ENCODE results near the gene PKD1.
"Not testable (repeated sequence)": the region's sequence is repeated elsewhere in the genome, so short reads cannot be mapped to it uniquely, and the experiment has no call there.

Gene PKD1

DNA sequence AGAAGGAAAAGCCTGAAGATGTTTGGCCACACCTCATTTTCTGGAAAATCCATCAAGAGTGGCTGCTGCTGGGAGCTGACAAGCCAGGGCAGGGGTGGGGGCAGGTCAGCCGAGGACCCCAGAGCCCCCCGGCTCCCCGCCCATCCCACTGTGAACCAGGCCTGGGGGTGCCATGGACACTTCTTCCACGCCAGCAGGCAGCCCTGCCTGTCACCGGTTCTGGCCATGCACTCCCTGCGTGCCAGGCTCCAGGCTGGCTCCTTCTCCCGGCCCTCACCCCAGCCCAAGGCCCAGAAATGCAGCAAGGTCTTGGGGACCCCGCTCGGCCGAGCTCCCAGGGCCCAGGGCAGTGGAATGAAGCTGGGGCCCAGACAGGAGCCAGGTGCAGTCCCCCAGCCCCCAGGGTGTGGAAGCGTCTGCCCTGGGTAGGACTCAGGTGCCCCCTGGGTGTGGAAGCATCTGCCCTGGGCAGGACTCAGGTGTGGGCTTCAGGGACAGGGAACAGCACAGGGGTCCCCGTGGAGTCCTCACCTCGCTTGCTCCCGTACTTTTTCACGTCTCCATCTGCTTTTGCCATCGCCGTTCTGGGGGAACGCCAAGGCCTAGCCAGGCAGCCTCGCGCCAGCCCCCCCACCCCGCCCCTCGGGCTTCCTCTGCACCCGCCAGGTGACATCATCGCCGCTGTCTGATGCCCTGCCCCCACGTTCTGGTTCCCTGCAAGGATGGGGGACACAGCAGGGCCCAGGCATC lies 12.6 kb downstream of the PKD1 start:
- not testable (repeated sequence) for DNase-seq

DNA sequence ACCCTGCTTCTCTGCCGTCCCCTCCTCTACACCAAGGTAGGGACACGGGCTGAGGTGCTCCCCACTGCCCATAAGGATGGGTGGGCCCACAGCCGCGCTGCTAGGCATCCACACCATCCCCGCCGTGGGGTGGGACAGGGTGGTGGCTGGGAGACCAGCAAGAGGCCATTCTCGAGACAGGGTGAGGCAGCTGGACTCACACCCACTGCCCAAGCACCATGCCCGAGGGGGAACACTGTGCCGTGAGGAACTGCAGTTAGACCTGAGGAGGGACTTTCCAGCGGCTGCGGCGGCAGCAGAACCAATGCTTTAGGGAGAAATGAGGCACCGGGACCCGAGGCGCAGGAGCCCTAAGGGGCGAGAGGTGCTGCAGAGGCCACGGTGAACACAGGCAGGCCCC lies 13.3 kb downstream of the PKD1 start:
- no peak for DNase-seq

DNA sequence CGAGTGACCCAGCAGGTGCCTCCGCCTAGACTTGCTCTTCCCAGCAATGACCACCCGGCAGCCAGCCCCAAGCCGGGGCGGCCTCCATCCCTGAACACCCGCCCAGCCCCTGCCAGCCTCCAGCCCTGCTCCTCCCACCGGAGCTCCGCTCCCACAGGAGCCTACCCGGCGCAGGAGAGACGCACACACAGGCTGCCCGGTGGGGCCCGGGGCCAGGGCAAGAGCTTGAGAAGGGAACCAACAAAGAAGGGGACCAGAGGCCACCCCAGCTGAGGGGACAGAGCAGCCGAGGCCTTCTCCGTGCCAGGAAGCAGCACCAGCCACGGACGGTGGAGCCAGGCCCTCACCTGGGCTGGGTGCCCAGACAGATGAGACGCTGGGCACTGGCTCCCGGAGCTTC lies 13.8 kb downstream of the PKD1 start:
- DNase-seq = no peak

DNA sequence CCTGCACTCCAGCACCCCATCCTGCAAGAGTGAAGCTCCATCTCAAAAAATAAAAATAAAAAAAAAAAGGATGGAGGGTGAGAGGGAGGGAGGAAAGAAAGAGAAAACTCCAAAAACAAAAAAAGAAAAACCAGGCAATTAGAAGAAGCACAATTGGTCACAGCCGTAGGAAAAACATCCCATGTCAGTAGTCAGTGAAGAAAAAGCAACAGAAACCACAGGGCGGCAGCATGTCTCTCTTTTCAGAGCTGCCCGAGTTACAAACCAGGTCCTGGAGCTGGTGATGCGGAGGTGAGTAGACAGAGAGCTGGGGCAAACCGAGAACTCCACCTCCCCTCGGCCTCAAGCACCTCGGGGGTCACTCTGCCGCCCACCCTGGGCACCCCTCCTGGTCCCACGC lies 14.4 kb downstream of the PKD1 start:
- DNase-seq = not testable (repeated sequence)

DNA sequence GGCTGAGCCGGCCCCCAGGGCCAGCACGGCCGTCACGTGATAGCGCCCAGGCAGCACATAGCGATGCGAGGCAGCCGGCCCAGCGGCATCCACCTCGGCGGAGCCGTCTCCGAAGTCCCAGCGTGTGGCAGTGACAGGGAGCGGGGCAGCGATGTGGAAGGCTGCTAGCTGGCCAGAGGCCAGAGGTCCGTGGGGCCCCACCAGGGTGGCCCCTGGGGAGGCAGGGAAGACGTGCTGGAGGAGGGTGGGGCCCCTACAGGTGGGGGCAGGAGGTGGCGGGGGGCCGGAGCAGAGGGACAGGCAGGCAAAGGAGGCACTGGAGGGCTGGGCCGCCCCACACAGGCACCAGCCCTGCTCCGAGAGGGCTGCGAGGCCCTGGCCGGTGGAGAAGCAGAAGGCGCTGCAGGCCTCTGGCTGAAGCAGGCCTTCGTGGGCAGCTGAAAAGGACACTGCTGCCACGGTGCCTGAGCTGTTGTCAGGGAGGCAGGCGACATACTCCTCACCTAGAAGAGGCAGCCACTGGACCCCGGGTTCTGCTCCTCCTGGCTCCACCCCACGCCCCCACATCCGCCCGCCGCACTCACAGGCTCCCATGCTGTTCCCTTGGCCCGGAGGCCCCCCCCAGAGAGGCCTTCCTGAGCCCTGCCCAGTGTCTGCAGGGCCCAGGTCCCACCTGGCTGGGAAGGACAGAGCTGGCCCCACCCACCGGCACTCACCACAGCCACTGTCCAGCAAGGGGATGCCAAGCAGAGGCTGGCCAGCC lies 17.6 kb downstream of the PKD1 start:
- not testable (repeated sequence) for DNase-seq

DNA sequence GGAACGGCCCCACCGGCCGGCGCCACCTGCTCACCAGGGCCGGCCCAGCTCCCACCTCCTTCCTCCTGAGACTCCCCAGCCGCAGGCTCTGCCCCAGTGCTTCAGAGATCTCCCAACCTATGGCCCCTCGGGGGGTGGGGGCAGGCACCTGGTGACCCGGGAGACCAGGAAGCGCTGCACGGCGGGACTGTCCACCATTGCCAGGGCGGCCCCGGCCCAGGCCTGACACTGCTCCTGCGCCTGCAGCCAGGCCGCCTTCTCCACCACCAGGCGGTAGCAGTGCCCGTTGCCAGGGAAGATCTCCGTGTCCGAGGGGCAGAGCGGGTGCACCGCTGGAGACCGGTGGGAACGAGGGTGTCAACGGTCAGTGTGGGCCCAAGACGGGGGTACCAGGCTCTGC lies 18.4 kb downstream of the PKD1 start:
- not testable (repeated sequence) for DNase-seq

DNA sequence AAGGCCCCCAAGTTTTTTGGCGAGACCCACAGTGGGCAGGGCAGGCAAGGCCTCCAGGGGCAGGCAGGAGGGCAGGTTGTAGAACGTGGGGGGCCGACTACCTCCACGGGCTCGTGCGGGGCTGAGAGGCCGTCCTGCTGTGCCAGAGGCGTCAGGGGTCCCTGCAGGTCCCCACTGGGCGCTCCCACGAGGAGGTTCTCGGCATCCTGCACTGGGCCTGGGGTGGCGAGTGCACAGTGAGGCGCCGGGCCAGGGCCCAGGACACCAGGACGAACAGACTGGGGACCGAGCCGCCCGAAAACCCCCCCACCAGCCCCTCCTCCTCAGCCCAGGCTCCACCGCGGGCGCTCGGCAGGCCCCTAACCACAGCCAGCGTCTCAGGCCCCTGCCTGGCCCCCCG lies 19.3 kb downstream of the PKD1 start:
- not testable (repeated sequence) for DNase-seq

DNA sequence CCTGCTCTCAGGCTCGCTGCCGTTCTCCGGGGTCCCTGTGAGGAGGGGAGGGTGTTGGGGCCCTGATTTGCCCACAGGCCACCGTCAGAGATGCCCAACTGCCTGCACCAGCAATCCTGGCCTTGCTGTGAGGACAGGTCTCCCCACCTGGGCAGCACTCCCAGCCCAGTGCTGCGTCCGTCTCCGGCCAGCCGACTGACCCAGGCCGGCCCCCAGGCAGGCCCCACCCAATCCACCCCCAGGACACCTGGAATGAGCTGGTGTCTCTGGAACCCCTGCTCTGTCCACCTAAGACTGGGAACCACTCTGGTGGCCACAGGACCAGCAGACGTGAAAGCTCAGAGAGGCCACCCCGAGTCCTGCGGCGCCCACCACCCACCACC lies 20.1 kb downstream of the PKD1 start:
- no peak for DNase-seq

DNA sequence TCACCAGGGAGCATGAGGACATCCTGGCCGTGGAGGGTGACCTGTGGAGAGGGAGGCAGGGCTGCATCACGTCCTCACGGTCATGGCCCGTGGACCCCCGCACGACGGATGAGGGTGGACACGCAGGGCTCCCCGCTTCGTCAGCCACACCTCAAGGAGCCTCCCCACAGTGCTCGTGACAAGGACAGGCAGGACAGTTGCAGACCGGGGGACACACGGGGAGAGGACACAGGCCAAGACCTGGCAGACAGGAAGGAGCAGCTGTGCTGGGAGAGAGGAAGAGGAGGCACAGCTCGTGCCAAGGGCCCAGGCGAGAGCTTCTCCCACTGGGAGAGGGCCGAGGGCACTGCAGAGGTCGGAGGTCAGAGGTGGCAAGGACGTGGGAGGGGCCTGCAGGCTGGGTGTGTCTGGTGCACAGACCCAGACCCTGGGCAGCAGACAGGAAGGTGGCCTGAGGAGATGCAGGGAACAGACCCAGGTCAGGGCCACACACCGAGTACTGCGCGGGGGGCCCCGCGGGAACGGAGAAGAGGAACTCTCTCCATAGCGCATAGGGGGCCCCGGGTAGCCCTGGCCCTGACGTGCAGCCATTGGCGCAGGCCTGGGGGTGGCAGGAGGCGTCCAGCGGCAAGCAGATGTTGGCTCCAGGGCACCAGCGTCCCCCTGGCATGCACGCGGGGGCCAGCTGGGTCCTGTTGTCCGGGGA lies 20.7 kb downstream of the PKD1 start:
- not testable (repeated sequence) for DNase-seq

DNA sequence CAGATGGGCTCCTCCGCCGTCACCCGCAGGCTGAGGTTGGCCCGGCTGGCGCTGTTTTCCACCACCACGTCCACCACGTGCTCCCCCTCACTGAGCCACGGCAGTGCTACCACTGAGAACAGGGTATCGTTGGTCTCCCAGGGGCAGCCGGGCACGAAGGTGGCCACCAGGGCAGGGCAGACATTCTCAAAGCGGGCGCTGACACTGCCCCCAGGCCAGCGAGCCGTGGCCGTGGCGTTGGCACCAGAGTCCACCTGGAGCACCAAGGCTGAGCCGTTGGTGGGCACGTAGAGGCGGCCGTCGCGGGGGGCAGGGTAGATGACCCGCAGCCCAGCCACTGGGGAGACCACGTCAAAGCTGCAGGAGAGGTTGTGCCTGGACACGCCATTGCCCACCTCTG lies 21.5 kb downstream of the PKD1 start:
- not testable (repeated sequence) for DNase-seq

DNA sequence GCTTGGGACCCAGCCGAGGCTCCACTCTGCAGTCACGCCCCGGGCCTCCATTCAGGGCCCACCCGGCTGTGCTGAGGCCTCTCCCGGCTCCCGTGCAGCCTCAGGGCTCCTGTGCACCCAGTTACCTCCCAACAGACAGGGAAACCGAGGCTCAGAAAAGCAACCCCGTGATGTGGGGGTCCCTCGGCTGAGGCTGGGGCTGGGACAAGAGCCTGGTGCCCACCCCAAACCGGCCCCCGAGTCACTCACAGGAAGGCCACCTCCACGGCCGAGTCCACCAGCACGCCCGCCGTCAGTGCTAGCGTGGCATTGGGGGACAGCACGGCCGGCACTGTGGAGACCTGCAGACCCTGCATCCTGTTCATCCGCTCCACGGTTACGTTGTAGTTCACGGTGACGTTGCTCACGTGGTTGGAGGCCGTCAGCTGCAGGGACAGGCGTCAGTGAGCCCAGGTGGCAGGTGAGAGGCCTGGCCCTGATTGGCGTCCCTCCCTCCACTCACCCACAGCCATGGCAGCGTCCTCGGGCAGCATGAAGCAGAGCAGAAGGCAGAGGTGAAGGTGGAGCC lies 23.1 kb downstream of the PKD1 start:
- not testable (repeated sequence) for DNase-seq

DNA sequence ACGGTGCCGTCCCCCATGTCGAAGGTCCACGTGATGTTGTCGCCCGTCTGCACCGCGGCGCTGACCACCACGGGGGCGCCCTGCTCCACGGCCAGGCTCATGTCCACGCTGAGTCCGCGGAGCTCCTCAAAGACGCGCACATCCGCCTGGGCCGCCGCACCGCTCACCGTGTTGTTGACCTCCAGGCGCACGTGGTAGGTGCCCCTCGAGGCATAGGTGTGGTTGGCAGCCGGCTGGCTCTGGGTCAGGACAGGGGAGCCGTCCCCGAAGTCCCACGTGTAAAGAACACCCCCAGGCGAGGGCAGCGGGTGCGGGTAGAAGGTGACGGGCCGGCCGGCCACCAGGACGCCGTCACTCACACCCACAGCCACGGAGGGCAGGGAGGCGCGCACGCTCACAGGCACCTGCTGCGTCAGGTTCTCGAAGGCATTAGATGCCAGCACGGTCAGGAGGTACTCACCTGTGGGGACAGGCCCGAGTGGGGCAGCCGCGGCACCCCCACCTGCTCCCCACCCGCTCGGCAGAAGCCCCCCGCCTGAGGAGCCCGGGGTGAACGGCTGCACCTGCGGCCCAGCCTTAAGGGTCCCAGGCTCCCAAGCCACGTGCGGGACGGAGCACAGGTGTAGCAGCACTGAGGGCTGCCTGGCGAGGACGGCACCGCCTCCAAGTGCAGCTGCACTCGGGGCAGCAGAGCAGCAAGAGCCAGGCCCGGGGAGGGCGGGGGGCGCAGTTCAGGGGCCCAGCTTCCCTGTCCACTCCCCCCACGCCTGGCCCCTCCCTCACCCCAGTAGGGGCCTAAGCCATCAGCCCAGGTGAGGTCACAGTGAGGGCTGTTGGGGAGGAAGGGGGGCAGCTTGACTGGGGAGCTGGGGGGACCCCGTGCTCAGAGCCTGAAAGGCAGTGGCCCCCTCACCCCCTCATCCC lies 24.0 kb downstream of the PKD1 start:
- DNase-seq = not testable (repeated sequence)

DNA sequence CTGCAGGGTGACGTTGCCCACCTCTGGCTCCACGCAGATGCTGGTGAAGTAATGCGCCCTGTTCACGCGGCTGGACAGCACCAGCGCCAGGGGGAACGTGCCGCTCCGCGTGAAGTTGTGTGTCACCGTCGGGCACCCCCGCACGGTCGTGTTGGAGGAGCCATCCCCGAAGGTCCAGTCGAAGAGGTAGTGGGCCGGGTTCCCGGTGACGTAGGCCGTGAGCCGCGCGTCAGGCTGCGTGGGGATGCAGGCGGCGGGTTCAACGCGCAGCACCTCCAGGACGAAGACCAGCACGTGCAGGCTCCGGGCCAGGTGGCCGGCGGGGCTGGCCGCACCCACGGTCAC lies 24.7 kb downstream of the PKD1 start:
- not testable (repeated sequence) for DNase-seq

DNA sequence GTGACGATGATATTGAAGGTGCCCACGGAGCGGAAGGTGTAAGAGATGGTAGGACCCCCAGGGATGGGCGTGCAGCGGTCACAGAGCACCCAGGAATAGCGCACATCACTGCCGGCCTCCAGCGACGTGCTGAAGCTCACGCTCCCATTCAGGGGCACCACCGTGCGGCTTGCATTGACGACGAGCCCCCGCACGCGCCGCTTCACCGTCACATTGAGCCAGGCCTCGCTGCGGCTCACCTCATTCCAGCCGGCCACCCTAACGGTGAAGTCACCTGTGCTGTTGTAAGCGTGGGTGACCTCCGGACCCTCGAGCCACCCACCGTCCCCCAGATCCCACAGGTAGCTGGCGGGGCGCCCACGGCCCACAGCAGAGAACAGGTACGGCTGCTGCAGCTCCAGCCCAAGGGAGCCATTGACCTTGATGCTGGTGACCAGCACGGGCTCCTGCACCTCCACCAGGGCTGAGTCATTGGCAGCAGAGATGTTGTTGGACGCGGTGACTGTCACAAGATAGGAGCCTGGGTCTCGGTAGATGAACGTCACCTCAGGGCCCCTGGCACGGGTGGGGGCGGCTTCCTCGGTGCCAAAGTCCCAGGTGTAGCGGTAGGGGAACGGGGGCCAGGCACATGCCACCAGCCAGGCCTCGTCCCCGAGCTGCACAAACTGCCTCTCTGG lies 25.2 kb downstream of the PKD1 start:
- not testable (repeated sequence) for DNase-seq

DNA sequence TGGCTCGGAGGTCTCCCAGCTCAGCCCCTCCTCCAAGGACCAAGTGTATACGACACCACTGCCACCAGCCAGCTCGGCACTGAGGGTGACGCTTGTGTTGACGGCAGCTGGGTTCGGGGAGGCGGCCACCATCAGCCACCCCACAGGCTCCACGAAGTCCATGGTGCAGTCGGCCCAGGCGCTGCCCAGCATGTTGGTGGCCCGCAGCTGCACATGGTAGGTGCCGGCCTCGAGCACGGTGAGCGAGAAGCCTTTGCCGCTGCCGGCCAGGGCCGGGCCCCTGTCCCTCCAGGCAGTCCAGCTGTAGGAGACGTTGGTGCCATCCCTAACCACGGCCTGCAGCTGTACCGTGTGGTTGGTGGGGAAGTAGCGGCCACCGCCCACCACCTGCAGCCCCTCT lies 25.8 kb downstream of the PKD1 start:
- DNase-seq = not testable (repeated sequence)

DNA sequence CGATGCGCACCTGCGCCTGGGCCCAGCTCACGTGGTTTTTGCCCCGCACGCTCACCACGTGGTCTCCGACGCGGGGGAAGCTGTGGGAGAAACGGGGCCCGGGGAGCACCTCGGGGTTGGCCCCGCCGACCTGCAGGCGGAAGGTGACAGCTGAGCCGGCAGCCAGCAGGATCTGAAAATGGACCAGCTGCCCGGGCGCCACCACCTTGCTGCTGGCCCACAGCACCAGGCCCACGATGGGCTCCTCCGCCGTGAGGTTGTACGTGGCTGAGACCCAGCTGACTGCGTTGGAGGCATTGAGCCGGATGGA lies 26.5 kb downstream of the PKD1 start:
- not testable (repeated sequence) for DNase-seq

DNA sequence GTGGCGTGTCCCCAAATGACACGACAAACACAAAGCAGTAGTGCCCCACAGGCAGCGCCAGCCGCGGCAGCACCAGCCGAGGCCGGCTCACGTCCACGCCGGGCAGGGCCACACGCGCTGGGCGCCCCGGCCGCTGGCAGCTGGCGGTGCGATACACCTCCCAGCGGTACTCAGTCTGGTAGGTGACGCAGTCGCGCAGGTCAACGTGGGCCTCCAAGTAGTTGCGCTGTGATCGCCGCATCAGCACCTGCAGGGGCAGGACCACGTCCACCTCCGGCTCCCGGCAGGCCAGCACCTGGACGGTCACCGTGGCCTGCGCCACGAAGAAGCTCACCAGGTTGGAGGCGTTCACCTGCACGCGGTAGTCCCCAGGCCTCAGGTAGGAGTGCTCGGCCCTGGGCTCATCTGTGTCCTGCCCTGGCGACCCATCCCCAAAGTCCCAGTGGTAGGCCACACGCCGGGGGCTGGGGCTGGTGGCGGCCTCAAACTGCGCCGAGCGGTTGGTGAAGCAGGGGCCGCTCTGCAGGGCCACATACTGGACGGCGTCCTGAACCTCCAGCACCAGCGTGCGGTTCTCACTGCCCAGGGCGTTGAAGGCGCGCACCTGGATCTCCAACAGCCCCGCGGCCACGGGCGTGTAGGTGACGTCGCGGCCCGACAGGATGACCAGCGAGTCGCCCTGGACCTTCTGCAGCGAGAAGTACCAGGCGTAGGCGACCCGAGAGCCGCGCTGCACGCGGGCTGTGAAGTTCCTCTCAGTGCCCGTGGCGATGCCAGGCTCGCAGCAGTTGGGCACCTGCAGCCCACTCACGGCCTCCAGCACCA lies 27.0 kb downstream of the PKD1 start:
- not testable (repeated sequence) for DNase-seq

DNA sequence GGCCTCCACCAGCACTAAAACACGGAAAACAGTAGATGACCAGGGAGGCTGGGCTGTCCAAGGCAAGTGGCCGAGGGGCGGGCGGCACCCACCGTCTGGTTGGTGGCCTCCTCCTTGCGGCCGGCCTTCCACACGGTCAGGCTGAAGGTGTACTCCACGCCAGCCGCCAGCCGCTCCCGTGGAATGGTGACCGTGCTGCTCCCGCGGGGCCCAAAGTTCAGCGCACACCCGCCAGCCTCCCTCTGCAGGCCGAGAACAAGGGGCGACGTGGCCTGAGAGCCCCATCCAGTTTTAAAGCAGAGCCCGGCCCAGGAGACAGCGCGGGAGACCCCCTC lies 27.9 kb downstream of the PKD1 start:
- DNase-seq = not testable (repeated sequence)

DNA sequence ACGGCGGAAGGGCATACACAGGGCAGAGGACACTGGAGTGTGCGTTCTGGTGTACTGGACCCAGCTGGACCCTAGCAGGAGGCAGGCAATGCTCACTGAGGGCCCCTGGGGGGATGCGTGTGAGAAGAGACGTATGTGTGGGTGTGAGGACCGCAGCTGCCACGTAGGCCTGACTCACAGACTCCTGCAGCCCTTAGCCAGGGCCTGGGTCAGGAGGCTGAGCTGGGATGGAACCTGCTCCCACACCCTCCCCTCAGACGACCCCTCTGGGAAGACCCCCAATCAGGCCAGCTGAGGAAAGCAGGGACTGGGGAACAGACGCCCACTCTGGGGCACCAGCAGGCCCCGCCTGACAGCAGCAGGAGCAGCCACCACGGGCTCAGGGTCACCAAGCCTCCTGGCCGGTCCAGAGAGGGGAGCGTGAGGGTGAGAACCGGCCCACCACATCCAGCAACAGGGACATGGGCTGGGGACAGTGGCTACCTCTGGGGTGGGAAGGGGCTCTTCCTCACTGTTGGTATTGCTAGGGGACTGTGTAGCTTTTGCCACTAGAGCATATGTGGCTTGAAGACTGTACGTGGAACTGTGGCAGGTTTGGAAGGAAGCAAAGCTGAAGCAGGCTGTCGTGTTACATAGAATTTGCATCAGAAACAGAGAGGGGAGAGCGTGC lies 28.4 kb downstream of the PKD1 start:
- DNase-seq = not testable (repeated sequence)

DNA sequence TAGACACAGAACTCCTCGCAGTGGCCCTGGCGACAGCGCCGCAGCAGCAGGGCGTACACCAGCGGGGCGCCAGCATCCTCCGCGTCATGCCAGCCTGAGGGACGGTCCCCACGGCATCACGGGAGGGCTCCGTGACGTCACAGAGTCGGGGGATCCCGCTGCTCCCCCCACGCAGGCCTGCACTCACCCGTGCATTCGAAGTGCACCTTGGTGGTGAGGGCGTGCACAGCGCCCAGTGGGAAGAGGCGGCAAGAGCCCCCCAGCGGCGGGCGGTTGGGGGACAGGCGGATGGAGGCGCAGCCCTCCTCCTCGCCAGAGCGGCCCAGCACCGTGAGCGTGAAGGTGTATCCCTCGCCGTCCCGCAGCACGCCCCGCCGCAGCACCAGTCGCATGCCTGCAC lies 29.5 kb downstream of the PKD1 start:
- not testable (repeated sequence) for DNase-seq

DNA sequence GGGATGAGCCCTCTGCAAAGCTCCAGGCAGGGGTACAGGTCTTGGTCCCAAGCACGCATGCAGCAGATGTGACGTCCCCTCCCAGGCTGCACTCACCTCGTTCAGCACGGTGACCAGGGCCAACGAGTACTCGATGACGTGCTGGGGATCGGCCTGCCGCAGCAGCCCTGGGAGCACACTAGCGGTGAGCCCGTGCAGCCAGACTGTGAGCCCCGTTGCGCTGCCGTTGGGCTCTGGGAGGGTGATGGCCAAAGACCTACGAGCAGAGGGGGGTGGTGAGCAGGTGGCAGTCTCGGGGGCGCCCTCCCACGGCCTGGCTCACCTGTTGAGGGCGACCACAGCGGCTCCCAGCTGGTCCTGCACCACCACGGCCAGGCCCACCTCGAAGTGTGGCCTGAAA lies 29.9 kb downstream of the PKD1 start:
- not testable (repeated sequence) for DNase-seq
